Fibroblast of mammary gland (primary cell): Measurements from ENCODE around the gene VARS2.

Experiments used
- DNase-seq: peaks from one replicate; pipeline ENCODE4 v3.0.0-alpha.2; 2010; ENCODE audit warnings: low read depth
- H3K4me3 ChIP-seq: 2 replicates; pipeline ENCODE4 v1.5.1; 2011; ENCODE audit warnings: low read depth, mild to moderate bottlenecking, low read length, moderate library complexity; ENCODE audit not compliant: control insufficient read depth
- CTCF ChIP-seq: conservative IDR thresholded peaks from 2 replicates; pipeline ENCODE4 v1.5.1; 2011; ENCODE audit warnings: low read depth, low read length, inconsistent platforms; ENCODE audit not compliant: control insufficient read depth, insufficient read depth

Gene VARS2

GRCh38 chr6:30974490-30975252 lies 60.6 kb downstream of the VARS2 start:
- no peak for DNase-seq
- H3K4me3 ChIP-seq = no peak overlapping the region
- TF ChIP-seq CTCF = no peak
